AG04449 (cell line): ENCODE data around the gene ASPHD1.
A peak's percentile ranks its signal among the peaks of the same experiment; 100 is the strongest.

Experiments
- CTCF ChIA-PET: fragments of 350-600 bp; formaldehyde crosslinking; extraction: SDS; loops from one replicate; lab custom pipeline; 2021; ENCODE audit warnings: antibody characterized with exemption; lab: Yijun Ruan, JAX
- POLR2A ChIA-PET: fragments of 400-600, 350-600 bp; formaldehyde crosslinking; extraction: SDS; loops from one replicate; lab custom pipeline; 2020; ENCODE audit warnings: antibody characterized with exemption, inconsistent platforms; lab: Yijun Ruan, JAX
- DNase-seq: peaks from one replicate; pipeline ENCODE4 v3.0.0-alpha.2; 2010; ENCODE audit warnings: low read depth, low spot score
- H3K4me3 ChIP-seq: 2 replicates; pipeline ENCODE4 v1.5.1; 2011; ENCODE audit warnings: low read depth, mild to moderate bottlenecking, control low read depth, low read length
- TF ChIP-seq, protein P1 (sequence below): IDR thresholded peaks from one replicate; pipeline ENCODE4 v1.5.1; 2011; ENCODE audit warnings: mild to moderate bottlenecking, moderate library complexity, low read length, control low read depth, inconsistent platforms; ENCODE audit not compliant: insufficient read depth; ENCODE audit errors: missing control alignments

The ASPHD1 gene

DNA sequence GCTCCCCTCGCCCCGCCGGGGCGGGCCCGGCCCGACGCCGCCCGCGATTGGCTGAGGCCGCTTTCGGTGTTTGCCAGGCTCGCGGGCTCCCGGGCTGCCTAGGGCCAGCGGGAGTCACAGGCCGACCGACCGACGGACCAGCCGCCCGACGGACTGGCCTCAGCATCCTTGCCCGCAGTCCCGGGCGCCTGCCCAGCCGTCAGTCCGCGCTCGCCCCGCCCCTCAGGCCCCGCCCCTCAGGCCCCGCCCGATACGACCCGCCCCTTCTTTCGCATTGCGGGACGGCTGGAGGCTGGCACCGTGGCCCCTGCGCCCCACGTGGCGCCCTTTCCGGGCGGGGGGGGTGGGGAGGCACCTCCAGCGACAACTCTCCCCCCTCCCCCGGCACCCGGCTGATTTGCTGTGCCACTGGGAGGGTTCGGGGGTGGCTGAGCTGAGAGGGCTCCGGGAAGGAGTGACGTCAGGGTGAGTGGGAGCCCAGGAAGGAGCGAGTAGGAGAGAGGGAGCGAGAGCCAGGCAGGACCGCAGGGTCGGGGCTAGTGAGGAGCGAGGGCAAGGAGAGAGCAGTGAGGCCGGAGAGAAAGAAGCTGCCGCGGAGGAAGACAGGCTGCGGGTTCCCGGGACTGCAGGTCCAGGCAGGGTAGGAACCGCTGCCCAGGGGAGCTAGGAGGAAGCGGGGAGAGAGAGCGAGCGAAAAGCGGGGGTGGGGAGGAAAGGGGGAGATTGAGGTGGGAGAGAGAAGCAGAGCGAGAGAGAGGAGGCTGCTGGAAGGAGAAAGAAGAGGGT is at the start of gene ASPHD1:
ASPHD1 (plus strand) TSS at position 387 of the 786 bp plus-strand sequence. CDS start 484 bp downstream, outside the sequence.
- ChIA-PET POLR2A (interaction anchor here (0.7 to 2.6 kb wide), 13 partner anchors 8 to 104 kb away, joined by 3 to 15 read pairs (median 4); partner anchors contain the start of gene KCTD13), CTCF (interaction anchor here (0.7 to 2.4 kb wide), 13 partner anchors 9 to 134 kb away, joined by 3 to 9 read pairs (median 4); partner anchors contain the start of genes C16orf92 and KIF22)
- DNase-seq: peak; percentile 16
- peak within 1 kb of the TSS; percentile 70 for H3K4me3 ChIP-seq
- TF ChIP-seq, protein P1, sequence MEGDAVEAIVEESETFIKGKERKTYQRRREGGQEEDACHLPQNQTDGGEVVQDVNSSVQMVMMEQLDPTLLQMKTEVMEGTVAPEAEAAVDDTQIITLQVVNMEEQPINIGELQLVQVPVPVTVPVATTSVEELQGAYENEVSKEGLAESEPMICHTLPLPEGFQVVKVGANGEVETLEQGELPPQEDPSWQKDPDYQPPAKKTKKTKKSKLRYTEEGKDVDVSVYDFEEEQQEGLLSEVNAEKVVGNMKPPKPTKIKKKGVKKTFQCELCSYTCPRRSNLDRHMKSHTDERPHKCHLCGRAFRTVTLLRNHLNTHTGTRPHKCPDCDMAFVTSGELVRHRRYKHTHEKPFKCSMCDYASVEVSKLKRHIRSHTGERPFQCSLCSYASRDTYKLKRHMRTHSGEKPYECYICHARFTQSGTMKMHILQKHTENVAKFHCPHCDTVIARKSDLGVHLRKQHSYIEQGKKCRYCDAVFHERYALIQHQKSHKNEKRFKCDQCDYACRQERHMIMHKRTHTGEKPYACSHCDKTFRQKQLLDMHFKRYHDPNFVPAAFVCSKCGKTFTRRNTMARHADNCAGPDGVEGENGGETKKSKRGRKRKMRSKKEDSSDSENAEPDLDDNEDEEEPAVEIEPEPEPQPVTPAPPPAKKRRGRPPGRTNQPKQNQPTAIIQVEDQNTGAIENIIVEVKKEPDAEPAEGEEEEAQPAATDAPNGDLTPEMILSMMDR: no peak

GRCh38 chr16:29850998-29851397 is 49.3 kb upstream of the ASPHD1 start:
- H3K4me3 ChIP-seq: no peak overlapping the region
- TF ChIP-seq, protein P1: no peak
- ChIA-PET POLR2A (interaction anchor here (0.6 kb wide), 2 partner anchors 57 to 111 kb away, joined by 3 read pairs; partner anchors contain the start of gene TMEM219), CTCF (interaction anchor here (1.2 to 4.0 kb wide), 3 partner anchors 43 to 181 kb away, joined by 3 to 34 read pairs (median 4); partner anchors contain the start of genes ASPHD1 and MAZ)
- no peak for DNase-seq

- ChIA-PET POLR2A (no interaction called here), CTCF (interaction anchor here (0.8 to 1.9 kb wide), 7 partner anchors 10 to 179 kb away, joined by 3 to 9 read pairs (median 3); partner anchors contain the start of genes CDIPT and TLCD3B)
- H3K4me3 ChIP-seq: no peak overlapping the region
- TF ChIP-seq, protein P1: no peak
- peak; percentile 16 for DNase-seq
Measured at GRCh38 chr16:29852654-29853053, 47.6 kb upstream of the ASPHD1 start.

GRCh38 chr16:29854520-29855100 is 45.7 kb upstream of the ASPHD1 start:
- TF ChIP-seq, protein P1: no peak
- H3K4me3 ChIP-seq: no peak overlapping the region
- no peak for DNase-seq
- POLR2A ChIA-PET: interaction anchor here (0.6 to 0.8 kb wide), 2 partner anchors 62 to 108 kb away, joined by 3 read pairs; no protein-coding TSS in a partner anchor
- CTCF ChIA-PET: interaction anchor here (1.4 kb wide), 1 partner anchor 47 kb away, joined by 4 read pairs; no protein-coding TSS in a partner anchor

DNA sequence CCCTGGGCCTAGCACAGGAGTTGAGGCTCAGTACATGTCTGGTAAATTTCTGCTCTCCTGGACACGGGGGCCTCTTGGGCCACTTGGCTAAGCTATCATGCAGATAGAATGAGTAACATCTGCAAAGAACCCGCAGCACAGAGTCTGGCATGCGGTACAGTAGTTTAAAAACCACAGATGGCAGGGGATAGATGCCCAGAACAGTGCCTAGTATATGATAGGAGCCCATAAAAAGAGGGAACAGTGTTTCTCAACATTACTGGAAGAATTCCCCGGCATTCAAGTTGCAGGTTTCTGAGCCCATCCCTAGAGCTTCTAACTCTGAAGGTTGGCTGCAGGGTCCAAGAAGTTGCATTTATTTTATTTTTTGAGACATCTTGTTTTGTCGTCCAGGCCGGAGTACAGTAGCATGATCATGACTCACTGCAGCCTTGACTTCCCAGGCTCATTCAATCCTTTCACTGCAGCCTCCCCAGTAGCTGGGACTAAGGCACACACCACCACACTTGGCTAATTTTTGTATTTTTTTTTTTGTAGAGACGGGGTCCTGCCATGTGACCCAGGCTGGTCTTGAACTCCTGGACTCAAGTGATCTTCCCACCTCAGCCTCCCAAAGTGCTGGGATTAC is 43.0 kb upstream of the ASPHD1 start:
- DNase-seq: peak; percentile 38
- ChIA-PET CTCF (interaction anchor here (1.3 to 7.3 kb wide), 4 partner anchors 9 to 148 kb away, joined by 3 to 63 read pairs (median 6); partner anchors contain the start of gene KIF22), POLR2A (interaction anchor here (0.8 kb wide), 1 partner anchor 31 kb away, joined by 4 read pairs; no protein-coding TSS in a partner anchor)
- TF ChIP-seq, protein P1: no peak
- H3K4me3 ChIP-seq: no peak overlapping the region
